DMS53 treated with DMSO at 0.1 percent for 48 hours (cell line): ENCODE data around the gene PLEKHG5.

Experiments
- DNase-seq: peaks from one replicate; lab custom pipeline; 2025; ENCODE audit not compliant: unreplicated experiment; lab: John Stamatoyannopoulos, UW

PLEKHG5 gene

DNA sequence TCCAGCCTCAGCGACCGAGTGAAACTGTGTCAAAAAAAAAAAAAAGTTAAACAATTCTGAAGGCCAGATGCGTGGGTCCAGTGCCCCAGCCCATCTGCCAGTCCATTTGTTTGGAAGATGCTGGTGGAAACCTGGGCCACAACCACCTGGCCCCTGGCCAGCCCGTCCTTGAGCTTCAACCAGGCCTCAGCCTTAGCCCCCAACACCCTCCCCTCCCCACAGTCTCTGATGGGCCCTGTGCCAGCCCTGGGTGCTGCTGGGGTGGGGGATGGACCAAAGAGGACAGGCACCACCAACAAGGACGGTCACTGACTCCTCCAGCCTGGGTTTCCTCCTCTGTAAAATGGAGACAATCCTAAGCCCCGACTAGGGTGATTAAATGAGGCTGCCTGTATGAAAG is 19.6 kb upstream of the PLEKHG5 start:
- DNase-seq: no peak

DNA sequence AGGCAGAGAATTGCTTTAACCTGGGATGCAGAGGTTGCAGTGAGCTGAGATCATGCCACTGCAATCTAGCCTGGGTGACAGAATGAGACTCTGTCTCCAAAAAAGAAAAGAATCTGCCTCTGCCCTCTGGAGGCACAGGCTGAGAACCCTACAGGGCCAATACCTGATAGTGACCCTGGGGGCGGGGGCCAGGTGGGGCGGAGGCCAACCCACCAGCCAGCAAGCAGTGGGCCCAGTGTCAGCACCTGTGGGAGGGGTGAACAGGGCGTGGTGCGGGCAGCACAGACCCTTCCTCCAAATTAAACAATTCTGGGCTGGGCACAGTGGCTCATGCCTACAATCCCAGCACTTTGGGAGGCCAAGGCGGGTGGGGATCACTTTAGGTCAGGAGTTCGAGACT is 19.0 kb upstream of the PLEKHG5 start:
- no peak for DNase-seq

DNA sequence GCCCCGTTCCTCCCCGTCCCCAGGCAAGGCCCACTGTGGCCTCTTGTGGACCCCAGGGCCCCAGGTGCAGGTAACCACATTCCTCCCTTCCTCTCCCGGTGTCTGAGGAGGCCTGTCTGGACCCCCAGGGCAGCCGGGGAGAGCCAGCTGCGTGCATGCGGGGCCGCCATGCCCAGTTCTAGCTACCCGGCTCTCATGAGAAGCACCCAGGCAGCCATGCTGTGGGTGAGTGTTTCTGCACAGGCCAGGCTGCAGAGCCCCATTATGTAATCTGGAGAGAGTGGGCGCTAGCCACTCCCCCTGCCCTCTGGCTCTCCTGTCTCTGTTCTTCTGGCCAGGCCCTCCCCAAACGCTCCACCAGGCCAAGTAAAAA is 18.4 kb upstream of the PLEKHG5 start:
- no peak for DNase-seq

DNA sequence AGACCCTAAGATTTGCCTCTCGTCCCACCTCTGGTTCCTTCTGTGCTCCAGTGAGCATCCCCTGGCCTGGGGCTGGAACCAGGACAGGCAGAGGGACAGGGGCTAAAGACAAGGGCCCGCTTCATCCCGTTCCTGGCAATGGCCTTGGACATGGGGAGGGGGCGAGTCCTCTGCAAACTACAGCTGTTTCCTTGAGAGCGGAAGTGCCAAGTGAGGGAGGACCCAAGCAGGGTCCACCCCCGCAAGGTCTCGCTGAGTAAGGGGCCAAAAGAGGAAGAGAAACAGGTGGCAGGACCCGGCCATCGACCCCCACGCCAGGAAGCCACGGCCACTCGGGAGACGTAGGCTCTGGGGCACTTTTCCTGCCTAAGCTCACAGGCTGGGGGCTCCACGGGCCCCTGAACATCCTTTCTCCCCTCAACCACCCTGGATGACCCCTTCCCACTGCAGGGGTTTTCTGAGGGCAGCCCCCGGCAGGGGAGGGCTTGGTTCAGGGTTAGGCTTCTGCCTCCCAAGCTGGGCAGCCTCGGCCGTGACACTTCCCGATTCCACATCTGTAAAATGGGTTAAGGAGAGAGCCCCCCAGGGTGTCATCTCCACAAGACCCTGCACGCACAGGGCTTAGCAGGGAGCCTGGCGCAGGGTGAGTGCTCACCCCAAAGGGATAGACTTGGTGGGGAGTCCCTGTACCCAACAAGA is 17.9 kb upstream of the PLEKHG5 start:
- DNase-seq: no peak

DNA sequence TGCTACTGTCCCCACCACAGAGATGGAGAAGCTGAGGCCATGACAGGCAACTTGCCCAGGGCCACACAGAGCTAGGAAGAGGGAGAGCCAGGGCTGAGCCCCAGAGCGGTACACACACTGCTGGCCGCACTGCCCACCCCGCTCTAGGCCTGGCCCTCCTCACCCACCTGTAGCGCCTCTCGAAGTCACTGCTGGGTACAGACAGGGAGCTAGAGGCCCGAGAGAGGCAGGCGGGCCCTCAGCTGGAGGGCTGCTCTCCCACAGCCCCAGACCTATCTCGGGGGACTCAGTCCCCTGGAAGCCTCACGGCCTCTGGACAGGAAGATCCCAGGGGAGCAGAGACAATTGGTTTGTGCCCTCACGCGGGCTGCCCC is 17.3 kb upstream of the PLEKHG5 start:
- no peak for DNase-seq

DNA sequence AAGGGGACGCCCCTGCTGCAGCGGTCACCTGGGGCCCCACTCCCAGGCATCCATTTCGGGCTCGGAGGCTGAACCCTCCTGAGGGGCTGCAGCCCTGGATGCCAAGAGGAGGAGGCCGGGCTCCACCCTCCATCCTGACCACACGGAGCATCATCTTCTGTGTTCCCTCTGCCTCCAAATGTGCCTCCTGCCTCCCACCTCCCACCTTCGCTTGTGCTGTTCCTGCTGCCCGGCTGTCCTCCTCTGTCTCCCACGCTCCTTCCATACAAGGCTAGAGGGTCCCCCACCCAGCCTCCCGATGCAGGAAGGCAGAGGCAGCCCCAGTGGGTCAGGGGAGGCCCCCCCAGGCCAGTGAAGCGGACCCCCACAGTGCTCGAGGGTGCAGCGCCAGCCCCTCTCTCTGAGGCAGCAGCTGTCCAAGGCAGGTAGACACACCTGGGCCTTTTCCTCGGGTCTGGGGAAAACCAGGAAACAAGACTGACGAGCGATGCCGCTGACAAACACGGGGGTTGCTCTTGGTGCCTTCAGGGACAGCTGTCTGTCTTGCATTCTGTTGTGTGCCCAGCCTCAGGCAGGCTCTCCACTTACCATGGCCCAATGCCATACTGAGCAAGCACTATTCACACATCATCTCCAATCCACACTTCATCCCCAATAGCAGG is 16.8 kb upstream of the PLEKHG5 start:
- DNase-seq: no peak

DNA sequence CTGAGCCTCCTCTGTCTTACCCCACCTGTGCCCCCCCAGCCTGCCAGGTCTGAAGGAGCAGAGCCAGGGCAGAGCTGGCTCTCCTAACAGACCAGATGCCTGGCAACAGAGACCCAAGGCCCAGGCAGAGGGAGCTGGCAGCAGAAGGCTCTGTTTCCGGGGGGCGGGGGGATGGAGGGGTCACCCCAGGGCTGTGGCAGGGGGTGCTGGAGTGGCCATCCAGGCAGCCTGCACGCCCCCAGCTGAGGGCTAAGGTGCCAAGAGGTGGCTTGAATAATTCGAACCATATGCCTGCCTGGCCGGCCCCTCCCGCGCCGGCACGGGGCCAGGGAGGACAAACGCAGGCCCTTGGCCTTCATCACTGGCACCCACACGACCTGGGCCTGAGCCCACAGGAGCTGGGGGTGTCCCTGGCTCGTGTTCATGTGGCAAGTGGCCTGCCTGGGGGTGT is 16.0 kb upstream of the PLEKHG5 start:
- no peak for DNase-seq

DNA sequence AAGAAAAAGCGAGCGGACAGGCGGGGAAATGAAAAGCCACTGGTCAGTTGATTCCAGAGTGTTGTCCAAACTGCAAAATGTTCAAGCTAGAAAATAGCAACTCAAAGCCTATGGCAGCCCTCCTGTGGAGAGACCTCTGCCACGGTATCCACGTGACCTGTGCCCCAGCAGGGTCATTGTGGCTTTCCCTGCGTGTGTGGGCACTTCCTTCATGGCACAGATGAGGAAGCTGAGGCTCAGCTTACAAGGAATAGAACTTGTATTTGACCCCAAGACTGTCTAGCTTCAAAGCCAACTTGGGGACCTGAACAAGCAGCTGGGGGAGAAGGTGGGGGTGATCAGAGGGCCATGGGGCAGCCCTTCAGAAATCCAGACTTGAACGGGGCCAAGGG is 15.6 kb upstream of the PLEKHG5 start:
- no peak for DNase-seq

DNA sequence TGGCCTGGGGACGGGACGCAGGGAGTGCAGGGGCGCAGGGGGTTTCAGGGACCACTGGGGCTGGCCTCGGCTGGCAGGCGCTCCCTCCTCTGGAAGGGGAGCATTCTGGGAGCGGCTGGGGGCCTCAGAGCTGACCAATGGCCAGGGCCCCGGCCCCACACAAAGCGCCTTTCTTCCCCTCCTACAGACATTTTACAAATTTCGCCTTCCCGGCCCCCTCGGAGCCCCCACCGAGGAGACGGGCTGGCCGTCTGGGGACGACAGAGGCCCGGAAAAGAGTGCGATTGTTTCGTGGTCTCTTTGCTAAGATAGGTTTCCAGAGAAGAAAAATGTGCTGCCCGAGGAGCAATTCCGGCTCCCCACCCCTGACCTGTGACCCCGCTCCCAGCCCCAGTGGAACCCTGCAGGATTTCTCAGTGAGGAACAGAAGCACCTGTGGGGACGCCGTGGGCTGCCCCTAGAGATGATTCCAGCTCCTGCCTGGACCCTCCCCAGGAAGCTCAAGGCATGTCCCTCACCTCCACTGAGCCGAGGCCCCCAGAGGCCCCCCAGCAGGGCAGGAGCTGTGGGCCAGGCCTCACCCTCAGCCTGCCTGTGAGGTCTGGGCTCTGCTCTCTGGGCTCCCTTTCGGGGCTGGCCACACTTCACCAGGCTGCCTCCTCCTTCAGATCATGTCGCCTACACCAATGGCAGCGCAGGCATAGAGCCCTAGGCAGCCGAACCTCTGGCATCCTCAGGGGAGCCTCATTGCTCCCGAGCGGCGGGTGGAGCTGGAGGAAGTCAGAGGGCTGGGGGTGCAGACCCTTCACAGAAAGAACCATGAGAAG is 15.0 kb upstream of the PLEKHG5 start:
- no peak for DNase-seq

DNA sequence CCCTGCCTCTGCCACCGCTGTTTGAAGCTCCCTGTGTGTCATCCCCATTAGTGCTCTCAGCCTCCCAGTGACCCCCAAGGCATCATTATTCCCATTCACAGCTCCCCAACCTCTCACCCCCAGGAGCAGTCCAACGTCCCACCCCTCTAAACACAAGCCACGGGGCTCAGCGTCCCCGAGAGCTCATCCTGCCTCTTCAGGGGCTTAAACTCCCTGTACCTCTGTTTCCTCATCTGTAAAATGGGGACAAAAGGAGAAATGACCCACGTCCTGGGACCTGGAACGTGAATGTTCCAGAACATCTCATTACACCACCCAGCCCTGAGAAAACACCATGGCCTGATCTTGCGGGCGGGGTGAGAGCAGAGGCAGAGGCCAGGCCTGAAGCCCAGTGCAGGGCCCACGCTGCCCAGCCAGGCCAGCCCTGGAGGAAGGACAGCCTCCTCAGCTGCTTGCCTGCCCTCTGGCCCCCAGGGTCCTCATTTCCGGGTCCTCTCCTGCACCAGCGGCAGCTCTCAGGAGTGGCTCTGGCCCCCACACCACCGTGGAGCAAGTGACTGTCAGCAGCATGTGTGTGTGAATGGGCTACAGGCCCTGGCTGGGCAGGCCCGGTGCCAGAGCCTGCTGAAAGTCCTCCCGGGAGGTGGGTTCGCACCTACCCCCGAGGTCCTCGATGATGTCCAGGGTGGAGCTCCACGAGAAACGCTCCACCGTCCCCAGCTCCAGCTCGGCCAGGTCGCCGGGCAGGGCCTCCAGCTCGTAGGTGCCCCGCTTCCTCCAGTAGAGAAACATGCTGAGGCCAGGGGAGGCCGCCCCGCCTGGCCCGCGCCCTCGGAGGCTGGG is 14.1 kb upstream of the PLEKHG5 start:
- no peak for DNase-seq

DNA sequence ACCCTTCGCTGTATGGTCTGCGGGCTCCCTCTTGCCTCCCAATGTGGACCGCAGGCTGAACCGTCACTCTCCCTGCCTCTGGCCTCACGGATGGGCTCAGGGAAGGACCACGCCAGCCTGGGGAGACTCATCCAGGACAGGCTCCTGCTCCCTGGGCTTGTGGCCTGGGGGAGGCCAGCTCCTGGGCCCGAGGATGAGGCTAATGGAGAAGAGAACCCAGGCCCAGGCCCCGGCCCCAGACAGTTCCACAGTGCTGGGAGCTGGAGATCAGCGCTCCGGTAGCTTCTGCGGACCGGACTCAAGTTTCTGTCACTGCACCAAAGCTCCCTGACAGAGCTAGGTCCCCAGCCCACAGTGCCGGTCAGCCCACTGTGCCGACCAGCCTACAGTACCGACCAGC is 13.4 kb upstream of the PLEKHG5 start:
- DNase-seq: no peak

DNA sequence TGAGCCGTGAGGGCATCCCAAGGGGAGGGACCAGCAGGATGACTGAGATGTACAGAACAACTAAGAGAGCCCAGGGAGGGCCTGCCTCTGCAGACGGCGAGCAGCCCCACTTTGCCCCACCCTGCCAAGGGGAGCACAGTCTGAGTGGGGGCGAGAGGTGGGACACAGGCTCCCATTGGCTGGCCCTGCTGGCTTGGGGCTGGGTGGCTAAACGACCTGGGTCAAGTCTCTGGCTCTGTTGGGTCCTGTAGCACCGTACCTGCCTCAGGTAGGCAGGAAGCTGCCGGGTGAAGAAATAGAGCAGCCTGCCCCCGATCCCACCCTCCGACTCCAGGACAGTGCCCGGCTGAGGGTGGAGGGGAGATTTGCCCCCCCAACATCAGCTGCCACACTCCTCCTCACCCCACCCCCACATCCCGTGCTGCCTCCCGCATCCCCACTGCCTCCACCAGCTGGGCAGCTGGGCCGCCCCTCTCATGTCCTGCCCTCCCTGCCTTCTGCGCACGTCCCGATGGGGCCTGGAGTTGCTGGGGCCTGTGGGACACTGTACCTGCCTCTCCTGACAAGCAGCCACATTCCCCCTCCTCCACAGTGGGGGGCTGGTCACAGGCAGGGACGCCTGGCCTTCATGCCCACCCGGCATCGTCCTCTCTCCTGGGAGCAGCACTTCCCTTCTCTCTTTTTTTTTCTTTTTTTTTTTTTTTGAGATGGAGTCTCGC is 12.6 kb upstream of the PLEKHG5 start:
- DNase-seq: no peak

DNA sequence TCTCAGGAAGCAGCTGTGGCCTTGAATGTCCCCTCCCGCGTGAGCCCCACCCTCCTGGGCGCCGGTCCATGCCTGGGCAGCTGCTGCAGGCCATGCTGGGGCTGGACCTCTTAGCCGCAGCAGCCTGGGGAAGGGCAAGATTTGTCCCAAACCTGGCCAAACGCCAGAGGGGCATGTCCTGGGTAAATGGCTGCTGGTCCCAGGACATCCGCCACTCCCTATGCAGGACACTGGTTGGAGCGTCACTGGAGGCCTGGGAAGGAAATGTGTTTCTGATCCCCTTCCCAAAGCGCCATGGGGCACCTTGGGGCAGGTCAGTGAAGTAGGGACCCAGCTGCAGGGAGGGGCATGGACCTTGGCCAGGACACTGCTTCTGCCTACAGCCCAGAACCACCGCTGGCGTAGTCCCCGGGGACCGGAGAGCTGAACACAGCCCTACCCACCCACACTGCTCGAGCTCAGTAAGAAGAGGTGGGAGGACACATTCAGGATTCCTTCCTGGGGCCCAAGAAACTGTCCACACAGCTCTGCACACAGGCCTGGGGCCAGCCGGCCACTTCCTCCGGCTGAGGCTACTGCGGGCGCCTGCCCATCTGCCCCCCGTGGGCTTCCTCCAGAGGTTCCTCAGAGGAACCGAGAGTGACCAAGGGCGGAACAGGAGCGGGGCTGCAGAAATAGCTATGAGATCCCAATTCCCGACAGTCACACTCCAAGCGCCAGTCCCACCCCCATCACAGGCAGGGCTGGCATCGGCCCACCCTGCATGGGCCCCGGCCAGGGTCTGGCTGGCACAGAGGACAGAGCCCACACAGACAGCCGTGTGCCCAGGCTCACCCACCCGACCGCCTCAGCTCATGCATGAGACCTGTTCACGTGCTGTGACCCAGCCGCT is 10.8 kb upstream of the PLEKHG5 start:
- no peak for DNase-seq

DNA sequence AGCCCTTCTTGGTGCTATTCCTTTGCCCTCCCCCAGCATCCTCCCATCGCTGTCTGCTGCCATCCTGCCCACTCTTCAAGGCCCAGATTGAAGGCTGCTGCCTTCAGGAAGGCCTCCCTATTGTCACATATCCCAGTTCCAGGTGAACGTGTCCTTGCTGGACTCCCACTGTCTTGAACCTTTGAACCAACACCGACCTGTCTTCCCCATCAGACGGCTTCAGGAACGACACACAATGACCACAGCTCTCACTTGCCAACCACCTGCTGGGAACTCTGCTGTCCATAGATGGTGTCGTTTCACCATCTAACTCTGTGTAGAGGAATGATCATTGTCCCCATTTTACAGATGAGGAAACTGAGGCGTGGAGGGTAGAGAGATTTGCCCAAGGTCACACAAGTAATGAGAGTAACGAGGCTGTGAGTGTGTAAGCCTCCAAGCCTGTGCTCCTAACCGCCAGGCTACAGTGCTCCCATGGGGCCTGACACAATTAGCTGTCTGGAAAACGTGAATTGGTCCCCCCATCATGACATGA is 9.9 kb upstream of the PLEKHG5 start:
- DNase-seq: no peak

DNA sequence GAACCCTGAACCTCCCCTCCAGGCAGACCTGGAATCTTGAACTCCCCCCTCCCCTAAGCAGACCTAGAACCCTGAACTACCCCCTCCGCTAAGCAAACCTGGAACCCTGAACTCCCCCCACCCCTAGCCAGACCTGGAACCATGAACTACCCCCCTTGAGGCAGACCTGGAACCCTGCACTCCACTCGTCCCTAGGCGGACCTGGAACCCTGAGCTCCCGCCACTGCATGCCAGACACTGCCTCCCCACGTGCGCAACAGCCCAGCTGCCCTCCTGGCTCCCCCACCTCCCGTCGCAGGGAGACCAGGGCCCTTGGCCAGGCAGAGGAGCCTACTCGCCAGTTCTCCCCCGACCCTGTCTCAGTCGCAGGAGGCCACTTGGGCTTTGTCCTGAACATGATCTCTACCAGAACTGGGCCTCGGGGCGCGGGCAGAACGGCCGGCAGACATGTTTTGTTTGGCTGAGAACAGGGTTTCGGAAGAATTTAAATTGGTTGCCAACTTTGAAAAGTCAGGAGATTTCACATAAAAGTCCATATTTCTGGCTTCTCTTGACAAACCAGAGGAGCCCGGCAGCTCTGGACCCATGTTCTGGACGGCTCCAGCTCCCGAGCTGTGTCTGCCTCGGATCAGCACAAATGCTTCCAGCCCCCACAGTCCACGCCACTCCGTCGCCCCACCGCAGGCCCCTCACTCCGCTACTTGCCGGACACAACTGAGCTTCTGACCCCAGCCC is 9.2 kb upstream of the PLEKHG5 start:
- no peak for DNase-seq

DNA sequence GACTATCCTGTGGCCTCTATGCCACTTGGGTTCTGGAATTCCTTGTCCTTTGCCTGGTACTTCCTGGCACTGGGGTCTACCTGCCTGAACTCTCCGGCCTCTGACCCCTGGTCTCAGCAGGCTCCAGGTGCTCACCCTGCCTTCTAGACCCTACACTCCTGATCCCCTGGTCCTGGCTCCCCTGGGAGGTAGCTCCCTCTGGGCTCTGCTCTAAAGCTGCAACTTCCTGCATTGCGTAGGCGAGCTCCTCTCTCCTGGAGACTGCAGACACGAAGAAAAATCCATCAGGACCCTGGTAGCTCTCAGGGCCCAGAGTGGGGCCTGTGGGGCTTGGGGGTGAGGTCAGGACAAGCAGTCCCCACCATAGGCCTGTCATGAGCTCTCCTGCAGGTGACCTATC is 7.8 kb upstream of the PLEKHG5 start:
- no peak for DNase-seq

DNA sequence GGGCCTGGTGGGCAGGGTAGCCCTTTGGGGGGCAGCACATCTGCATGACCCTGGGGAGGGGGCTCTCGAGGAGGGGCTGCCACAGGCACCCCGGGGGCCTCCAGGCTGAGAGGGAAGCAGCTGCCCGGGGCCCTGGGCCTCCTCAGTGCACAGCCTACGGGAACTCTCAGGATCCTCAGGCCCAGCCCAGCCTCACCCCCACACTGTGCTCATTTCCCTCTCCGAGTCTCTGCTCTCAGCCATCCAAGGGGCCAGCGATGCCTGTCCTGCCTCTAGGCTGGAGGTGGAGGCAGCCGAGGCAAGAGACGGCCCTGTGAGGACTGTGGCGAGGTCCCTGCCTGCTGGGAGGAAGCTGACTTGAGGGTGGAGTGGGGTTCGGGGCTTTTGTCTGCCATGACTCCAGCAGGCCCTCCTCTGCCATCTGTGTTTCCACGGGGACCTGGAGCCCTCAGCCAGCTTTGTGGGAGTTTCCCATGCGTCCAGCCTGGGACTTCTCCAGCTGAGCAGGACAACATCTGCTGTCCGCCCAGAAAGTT is 7.2 kb upstream of the PLEKHG5 start:
- no peak for DNase-seq

DNA sequence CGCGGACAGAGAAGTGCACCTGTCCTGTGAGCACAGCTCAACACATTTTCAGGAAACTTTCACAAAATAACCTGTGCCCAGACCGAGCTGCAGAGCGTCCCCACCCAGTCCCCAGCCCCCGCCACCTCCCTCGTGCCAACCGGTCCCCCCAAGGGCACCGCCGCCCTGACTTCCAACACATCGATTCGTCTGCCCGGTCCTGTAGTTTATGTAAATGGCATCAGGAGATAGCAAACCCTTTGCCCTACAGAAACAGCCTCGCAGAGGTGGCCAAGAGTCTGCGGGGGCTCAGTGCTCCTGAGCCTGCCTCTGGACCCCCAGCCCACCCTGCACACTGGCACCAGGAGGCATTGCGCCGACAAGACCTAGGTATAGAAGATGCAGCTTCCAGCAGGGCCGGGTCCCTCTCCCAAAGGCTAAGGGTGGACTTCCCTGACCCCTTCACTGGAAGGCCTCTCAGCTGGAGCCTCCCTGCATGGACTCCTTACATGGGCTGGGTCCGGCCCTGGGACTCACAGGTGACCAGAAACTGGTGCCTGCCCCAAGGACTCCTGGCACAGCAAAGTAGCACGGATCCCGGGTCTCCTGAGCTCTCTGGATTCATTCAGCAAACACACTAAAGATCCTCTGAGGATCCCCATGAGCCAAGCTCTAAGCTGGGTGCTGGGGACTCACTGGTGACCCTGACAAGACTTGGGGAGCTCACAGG is 6.6 kb upstream of the PLEKHG5 start:
- no peak for DNase-seq
